Cerebellar cortex (tissue), 1 donor: ENCODE results near the gene RYR2.
A peak's percentile ranks its signal among the peaks of the same experiment; 100 is the strongest.

Experiments used
- DNase-seq: peaks from one replicate; pipeline ENCODE4 v3.0.0-alpha.2; 2015; ENCODE audit warnings: low spot score

RYR2 gene

DNA sequence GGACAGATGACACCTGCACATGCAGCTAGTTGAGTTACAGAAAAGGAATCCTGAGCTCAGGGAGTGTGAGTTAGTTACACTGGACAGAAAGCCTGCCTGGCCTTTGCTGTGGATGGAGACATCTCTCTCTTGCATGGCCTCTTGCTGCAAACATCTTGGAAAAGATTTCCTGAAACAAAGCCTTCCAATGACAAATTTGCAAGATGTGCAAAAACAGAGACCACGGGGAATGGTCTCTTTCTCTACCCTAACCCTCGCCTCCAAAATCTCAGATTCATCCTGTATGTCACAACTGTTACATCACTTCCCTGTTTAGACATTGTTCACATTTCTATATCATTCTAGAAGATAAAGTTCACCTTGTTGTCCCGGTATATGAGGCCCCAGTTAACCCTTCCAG, 415.6 kb downstream of the RYR2 start:
- no peak for DNase-seq

DNA sequence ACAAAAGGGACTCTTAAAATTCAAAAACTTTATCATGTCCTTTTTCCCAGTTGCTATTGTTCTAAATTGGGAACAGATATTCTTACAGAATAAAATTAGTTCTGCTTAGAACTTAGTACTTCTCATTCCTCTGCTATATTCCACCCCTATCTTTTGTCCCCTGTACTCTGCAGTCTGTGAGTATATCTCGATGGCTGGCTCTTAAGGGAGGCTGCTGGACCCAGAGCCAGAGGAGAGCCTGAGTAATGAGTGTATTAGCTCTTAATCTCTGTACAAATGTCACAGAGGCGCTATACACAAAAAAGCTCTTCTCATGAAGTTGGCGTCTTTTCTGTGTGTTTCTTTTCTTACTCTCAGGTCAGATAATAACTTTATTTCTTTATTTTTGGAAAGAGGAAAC, 425.3 kb downstream of the RYR2 start:
- DNase-seq: no peak

DNA sequence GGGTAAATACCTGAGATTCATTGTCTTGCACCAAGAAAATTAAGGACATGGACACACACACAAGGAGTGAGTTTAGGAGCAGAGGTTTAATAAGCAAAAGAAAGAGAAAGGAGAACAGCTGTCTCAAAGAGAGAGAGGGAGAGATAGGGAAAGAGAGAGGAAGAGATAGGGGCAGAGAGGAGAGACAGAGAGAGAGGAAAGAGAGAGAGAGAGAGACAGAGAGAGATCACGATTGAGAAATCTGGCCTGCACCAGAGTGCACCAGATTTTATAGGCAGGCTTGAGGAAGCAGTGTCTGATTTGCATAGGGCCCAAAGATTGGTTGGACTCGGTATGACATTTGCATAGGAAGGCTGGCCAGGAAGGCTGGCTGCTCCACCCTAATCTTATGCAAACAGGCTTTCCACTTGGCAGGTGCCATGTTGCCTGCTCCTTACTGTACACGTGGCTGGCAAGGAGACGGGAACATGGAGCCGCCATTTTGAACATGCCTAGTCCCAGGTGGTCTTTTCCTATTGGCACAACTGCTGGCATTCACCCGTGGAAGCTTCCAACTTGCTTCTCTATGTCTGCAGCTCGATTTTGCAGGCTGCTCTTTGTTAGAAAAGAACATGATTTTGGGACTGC, 428.8 kb downstream of the RYR2 start:
- peak; percentile 39 for DNase-seq

DNA sequence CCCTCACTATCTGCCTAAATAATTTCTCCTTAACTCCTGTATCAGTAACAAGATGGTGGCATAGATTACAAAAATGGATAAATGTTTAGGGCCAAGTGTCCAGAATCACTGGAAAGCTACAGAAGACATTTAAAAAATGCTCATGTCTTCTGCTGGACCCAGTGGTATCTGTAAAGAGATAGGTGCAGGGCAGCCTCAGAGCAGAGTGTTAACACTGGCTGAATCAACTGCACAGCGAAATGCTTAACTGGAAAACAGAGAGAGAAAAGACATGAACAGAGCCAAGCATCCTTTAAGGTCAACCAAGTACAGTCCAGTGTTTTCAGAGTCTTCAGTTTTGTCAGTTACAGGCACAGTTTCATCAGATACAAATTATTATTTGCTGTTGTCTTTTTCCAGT, 429.4 kb downstream of the RYR2 start:
- no peak for DNase-seq

DNA sequence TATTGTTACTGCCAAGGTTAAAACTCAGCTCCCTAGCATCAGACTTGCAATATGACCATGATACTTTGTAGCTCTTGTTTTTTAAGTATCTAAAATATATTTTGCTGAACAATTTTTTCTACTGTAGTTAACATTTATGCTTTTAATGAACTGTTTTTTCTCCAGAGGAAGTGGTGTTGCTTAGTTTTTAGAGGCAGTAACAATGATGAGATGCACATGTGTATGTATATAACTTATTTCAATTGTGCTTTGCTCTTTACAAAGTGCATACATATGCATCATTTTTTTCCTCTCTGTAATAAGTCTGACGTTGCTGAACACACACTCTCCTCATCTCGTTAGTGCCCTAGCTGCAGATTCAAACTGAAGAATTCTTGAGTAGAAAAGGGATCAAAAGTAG, 430.0 kb downstream of the RYR2 start:
- no peak for DNase-seq

DNA sequence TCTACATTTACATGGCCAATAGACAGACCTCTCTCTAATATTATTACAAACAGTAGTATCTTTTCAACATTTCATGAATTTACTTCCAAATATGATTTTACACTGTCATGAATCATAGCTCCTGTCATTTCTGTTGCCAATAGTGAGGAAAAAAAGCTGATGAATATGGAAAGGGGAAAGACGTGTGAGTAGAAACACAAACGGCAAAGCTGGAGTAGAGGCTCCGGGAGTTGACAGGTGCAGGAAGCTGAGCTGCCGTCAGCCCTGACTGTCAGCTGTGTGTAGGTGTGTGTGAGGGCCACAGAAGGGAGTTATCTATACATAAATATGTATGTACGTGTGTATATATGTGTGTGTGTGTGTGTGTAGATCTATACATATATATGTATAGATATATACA, 431.9 kb downstream of the RYR2 start:
- DNase-seq: no peak

DNA sequence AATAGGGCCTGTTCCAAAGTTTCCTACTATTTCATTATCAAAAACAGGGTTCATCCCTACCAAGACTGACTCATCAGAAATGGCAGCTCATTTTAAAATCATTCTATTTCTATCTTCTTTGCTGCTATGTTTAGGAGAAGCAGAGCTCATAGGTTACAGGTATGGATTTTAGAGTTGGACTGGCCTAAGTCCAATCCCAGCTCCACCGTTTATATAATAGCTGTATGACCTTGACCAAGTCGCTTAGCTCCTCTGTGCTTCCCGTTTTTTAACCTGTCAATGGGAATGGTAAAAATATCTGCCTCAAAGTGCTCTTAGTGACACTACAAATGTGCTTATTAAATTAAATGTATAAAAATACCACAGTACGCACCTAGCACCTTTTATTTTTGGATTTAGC, 436.1 kb downstream of the RYR2 start:
- DNase-seq: no peak

DNA sequence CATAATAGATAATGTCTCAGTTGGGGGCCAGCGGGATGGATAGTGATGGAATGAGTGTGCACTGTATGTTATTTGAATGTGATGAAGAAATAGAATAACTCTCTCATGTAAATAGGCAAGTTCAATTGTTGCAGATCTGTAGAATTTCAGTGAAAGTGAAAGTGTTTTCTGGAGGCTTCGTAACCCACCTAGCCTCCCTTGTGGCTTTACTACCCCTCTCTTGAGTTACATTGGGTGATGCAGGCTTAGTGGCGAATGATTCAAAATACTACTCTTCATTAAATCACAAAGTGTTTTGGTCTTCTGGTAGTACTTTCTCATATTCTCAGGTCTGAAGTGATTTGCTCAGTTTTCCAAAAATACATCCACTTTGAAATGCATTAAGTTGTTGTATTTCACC, 436.9 kb downstream of the RYR2 start:
- DNase-seq: no peak

DNA sequence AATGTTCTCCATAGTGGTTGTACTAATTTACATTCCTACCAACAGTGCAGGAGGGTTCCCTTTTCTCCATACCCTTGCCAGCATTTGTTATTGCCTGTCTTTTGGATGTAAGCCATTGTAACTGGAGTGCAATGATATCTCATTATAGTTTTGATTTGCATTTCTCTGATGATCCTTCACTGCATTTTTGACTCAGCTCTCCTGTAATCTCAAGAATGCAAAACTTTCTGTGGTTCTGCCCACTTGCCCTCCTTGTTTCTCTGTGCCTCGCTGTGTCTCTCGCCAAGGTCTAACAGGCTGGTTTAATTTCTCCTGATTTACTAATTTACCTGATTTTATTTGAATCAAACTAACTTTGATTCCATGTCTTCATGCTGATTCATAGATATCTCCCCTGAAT, 440.8 kb downstream of the RYR2 start:
- DNase-seq: no peak

DNA sequence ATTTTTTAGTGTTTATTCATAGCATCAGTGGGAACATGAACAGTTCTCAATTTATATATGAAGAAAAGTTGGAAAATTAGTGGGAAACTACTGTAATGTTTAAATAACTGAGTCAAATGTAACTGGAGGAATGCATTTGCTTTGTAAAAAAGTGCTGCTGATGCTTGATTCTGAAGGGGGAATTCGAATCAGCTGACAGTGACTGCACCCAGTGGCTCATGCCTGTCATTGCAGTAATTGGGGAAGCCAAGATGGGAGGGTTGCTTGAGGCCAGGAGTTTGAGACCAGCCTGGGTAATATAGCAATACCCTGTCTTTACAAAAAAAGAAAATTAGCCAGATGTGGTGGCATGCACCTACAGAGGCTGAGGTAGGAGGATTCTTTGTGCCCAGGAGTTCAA, 450.4 kb downstream of the RYR2 start:
- DNase-seq: peak; percentile 16

DNA sequence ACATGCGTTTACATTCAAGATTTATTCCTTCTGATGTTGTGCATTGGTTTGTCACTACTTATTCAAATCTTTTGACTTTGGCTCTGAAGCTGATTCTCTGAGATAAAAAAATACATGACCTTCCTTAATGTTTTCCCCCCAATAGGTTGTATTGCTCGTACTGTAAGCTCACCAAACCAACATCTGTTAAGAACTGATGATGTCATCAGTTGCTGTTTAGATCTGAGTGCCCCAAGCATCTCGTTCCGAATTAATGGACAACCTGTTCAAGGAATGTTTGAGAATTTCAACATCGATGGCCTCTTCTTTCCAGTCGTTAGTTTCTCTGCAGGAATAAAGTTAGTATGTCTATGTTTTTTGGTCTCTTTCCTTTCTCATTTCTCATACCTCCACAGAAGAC, 458.6 kb downstream of the RYR2 start:
- DNase-seq: no peak

DNA sequence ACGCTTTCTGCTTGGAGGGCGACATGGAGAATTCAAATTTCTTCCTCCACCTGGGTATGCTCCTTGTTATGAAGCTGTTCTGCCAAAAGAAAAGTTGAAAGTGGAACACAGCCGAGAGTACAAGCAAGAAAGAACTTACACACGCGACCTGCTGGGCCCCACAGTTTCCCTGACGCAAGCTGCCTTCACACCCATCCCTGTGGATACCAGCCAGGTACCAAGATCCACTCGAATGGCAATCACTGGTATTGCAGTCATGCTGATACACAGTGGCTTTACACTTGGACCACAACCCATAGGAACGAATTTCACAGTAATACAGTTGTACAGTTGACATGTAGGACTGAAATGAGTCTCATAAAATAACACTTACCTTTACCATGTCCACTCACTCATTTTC, 461.3 kb downstream of the RYR2 start:
- DNase-seq: no peak

DNA sequence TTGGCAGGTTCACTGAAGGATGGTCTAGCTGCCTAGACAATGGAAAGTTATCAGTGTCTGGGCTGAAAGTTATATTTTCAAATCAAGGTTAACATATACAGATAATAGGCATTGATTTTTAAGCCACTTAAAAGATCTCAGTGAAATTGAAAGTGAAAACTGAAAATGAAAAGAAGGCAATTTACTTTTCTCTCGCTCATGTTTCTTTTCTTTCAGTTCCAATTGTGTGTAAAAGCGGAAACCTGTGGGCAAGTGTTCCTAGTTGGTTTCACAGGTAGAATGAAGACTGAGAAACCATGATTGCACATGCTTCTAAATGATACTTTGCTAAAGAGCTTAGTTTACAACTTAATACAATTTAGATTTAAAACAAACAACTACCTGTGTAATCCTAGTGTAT, 465.0 kb downstream of the RYR2 start:
- DNase-seq: no peak

DNA sequence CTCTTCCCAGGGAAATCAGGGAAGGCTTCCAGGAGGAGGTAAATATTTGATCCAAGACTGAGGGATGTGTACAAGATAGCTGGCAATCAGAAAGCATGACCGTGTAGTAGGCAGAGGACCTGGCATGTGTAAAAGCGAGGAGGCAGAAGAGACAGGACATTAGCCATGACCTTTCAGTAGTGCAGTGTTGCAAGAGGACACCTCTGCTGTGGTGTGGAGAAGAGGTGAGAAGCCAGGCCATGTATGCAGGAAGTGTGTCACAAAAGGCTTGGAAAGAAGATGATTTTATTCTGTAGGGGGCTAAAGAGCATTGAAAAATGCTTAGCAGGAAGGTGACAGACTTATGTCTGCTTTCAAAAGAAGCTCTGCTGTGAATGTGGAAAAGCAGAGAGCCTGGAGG, 467.8 kb downstream of the RYR2 start:
- no peak for DNase-seq

DNA sequence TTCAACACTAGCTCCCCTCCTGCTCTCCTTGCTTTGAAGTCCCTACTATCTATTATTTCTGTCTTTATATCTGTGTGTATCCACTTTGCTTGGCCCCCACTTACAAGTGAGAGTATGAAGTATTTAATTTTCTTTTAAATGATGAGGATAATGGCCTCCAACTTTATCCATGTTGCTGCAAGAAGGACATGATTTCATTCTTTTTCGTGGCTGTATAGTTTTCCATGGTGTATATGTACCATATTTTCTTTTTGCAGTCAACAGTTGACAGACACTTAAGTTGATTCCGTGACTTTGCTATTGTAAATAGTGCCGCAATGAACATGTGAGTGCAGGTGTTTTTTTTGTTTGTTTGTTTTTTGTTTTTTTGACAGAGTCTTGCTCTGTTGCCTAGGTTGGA, 483.1 kb downstream of the RYR2 start:
- DNase-seq: no peak

DNA sequence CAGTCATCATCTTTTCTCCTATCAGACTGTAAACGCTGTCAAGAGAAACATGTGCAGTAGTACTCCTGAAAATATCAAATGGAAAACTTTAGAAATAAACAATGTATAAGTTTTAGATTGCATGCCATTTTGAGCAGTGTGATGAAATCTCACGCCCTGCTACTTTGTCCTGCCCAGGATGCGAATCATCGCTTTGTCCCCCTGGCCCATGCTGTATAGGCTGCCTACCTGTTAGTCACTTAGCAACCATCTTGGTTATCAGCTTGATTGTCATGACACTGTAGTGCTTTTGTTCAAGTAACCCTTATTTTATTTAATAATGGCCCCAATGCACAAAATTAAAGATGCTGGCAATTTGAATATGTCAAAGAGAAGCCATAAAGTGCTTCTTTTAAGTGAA, 485.8 kb downstream of the RYR2 start:
- no peak for DNase-seq

DNA sequence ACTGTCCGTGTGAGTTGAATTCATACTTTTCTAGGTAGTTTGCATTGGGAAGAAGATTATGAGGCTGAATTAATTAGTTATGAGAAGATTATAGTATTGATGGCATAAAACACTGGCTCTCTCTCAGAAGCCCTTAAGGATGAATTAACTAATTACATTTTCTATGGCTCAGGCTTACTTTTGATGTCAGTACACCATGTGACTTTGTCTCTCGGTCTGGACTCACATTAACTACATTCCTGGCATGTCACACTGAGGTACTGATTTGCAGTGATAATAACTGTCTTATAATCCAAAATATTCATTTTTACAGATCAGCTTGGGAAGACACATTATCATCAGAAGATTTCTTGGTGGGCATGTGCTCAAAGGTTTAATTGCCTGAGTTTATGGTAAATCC, 486.6 kb downstream of the RYR2 start:
- DNase-seq: no peak

DNA sequence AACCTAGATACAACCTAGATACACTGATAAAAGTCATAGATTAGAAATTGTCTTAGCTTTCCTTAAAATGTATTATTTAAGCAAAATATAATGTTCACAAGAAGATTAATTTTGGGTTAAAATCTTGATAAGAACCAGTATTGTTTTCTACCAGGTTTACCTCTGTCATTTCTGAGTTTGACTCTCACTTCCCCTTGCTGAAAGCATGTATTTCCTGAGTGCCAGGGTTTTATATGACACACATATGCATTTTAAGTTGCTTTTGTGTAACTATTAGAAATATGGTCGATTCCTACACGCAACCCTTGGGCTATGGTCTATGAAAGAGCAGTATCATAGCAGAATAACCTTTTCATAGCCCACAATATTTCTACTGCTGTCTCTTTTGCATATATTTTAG, 497.1 kb downstream of the RYR2 start:
- DNase-seq: no peak

DNA sequence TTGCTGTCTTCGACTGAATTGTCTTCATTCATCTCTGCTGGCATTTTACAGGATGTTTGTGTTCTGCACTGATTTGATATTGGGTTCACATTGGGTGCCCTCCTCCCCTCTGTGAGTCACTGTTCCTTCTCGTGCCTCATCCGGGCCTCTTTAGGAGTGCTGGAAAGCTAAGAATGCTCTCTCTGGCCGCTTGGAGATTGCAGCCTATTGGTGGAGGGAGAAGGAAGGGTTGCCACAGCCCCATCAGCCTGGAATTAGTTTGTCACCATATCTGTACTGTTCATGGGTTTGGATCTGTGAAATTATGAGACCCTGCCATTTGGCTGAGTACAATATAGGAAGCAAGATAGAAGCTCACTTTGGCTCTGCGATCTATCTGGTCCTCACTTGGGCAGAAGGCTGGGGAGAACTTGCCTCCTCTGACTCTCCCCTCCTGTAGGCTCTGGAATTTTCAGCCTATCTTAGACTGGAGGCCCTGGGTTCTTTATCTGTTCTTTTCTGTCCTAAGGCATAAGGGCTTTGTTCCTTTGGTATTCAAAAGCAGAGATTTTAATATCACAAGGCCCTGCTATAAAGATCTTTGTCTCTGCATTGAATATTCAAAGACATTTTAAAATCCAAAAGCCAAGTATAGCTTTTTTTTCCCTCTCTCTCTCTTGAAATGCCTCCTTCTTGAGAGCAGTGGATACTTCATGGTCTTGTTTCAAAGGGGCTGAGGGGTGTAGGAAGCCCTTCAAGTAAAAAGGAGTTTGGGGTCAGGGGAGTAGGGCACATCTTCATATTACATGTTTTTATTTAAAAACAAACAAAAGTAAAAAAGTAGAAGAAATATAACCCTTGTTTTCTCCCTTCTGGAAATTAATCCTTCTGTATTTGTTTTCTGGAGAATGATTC, 500.8 kb downstream of the RYR2 start:
- no peak for DNase-seq

DNA sequence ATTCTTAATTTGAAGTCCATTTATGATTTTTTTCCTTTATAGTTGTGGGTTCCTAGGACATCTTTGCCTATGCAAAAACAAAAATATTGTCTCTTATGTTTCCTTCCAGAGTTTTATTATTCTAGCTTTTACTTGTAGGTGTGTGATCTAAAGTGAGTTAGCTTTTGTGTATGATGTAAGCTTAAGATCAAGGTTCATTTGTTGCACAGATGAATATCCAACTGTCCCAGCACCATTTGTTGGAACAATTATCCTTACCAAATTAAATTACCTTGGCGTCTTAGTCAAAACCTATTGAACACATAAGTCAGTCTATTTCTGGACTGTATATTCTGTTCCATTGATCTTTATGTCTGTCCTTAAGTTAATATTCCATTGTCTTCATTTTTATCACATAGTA, 511.1 kb downstream of the RYR2 start:
- no peak for DNase-seq

DNA sequence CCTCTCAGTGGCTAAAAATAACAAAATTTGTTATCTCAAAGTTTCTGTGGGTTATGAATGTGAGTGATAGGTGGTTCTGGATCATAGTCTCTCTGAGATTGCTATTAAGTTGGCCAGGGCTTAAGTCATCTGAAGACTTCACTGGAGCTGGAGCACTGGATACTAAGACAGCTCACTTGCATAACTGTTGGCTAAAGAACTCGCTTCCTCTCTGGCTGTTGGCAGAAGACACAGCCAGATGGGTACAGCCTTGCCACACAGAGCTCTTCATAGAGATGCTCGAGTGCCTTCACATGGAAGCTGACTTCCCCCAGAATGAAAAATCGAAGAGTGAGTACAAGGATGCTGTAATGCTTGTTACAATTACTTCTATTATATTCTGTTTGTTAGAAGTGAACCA, 514.9 kb downstream of the RYR2 start:
- peak; percentile 93 for DNase-seq

DNA sequence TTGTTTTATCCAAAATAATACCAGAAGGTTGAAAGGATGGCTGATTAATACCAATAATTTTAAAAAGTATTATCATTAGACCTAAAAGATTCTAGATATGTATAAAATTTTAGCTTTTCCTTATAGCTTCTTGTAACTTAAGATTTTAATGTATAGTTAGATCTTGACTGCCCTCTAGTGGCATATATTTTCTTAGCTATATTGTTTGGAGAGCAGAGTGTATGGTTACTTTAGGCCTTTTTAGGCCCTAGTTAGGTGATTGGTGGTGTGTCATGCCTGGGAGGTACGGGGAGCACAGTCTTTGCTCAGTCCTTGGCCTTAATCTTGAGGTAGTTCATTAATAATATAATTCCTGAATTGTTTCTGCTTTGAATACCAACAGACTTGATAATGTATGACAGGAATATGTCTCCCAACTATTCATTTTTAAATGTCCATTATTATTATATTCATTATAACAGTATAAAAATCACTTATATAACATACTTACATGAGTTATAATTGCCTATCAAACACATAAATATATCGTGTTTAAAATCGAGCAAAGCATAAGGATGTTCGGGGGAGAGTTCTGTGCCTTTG, 520.3 kb downstream of the RYR2 start:
- peak; percentile 81 for DNase-seq

DNA sequence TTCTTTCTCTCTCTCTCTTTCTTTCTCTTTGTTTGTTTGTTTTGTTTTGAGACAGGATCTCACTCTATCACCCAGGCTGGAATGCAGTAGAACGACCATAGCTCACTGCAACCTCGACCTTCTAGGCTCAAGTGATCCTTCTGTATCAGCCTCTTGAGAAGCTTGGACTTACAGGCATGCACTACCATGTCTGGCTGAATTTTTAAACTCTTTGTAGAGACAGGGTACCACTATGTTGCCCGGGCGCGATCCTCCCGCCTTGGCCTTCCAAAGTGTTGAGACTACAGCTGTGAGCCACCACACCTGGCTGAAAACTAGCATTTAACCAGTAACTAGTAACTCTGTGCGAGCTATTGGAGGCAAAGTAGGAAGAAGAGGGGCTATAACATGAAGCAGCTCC, 523.3 kb downstream of the RYR2 start:
- no peak for DNase-seq

DNA sequence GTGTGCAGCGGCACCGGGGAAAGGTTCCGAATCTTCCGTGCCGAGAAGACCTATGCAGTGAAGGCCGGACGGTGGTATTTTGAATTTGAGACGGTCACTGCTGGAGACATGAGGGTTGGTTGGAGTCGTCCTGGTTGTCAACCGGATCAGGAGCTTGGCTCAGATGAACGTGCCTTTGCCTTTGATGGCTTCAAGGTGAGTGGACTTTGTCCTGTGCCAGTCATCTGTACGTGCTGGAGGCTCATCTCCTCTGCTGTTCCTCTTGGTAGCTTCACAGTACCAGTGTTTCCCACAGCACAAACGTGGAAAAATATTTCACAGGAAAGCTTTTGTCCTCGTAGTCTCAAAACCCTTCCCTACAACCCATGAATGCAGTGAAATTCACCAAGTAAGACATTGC, 524.6 kb downstream of the RYR2 start:
- no peak for DNase-seq
